Mammary epithelial cell (primary cell): ENCODE data around the gene UHRF1.

Experiments used
- CTCF ChIP-seq, 2 donors: IDR thresholded peaks in 1 of 2; conservative IDR thresholded peaks in 1 of 2; 2 replicates each; pipeline ENCODE4 v1.5.1; 2011 to 2012; ENCODE audit warnings: inconsistent platforms in 2 of 2, low read length in 2 of 2, mild to moderate bottlenecking in 2 of 2, control low read depth in 1 of 2, low read depth in 1 of 2; ENCODE audit not compliant: insufficient read depth in 1 of 2; ENCODE audit errors: extremely low read depth in 1 of 2
- EZH2 ChIP-seq: IDR thresholded peaks from 2 replicates; pipeline ENCODE4 v1.6.1; 2012; ENCODE audit warnings: low read length, inconsistent platforms, borderline replicate concordance

GRCh38 chr19:4908360-4908759 lies 941 bp upstream of the UHRF1 start:
- TF ChIP-seq CTCF (conservative IDR thresholded peaks at IDR 0.05 in 1 of 2, IDR thresholded peaks at IDR 0.05 in 1 of 2; ENCODE audit: extremely low read depth in 1 of 2, insufficient read depth in 1 of 2, low read depth in 1 of 2, low read length in 2 of 2) (no peak), EZH2 (no peak)
